ENCODE results near the gene STX1A.
"Not testable (repeated sequence)": the region's sequence is repeated elsewhere in the genome, so short reads cannot be mapped to it uniquely, and the experiment has no call there.

STX1A gene

DNA sequence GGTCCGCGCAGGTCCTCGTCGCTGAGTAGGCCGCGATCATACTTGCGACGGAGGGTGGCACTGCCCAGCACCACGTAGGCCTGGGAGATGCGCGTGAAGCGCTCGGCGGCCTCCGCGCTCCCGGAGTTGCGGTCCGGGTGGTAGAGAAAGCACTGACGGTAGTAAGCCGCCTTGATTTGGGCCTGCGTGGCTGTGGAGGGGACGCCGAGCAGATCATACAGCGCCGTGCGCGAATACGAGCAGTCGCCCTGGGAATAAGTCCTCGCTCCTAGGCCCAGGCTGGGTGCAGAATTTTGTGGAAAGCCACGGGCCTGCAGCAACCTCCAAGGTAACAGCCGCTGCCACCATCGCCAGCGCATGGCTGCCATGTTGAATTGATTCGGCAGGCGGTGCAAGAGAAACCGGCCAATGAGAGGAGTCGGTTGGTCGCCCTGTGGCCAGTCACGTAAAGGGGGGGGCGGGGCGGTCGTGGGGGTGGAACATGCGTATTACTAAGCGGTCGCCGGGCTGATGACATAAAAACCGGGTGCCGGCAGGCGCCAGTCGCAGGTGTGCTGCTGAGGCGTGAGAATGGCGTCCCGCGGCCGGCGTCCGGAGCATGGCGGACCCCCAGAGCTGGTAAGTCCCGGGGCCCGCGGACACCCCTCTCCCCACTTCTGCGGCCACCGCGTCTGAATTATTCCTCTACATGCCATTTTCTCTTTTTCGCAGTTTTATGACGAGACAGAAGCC, 36.2 kb downstream of the STX1A start, which contains the start of the genes BUD23 and DNAJC30:
TSS of gene BUD23 (plus strand) at position 542 of the 732 bp plus-strand sequence. CDS start at position 571, 29 bp downstream.
TSS of gene DNAJC30 (minus strand) at position 398 of the 732 bp plus-strand sequence. CDS start at position 368, 30 bp downstream.
- DNase-seq (ENCODE audit: low spot score) = peak; percentile 99

DNA sequence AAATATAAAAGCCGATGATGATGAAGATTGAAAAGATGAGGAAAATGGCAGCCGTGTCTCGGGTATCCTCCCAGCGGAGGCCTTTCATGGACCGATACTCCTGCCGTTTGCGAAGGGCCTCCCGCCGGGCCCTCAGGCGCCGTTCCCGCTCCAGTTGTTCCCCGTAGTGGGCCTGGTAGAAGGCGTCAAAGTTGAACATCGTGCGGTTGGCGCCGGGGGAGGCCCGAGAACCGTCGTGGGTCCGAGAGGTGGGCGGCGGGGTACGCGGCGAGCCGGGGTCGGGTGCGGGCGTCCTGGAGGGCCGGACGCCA, 36.8 kb downstream of the STX1A start:
- DNase-seq (ENCODE audit: low spot score) = no peak

DNA sequence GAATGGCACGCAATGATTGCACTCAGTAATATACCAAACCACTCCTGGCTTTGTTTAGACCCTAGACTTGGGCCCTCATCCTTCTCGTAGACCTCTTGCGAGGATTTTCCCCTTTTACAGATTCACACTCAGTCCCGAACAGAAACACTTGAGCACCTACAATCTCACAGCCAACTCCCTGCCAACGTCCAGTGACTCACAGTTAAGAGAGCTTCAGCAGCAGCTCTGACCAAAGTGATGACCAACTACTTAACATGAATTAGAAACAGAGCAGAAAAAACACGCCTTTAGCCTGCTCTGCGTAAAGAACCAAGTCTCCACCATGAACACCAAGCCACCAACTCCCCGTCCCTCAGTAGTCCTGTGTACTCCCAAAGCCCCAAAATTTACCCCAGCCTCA, 38.4 kb downstream of the STX1A start:
- no peak for DNase-seq (ENCODE audit: low spot score)

DNA sequence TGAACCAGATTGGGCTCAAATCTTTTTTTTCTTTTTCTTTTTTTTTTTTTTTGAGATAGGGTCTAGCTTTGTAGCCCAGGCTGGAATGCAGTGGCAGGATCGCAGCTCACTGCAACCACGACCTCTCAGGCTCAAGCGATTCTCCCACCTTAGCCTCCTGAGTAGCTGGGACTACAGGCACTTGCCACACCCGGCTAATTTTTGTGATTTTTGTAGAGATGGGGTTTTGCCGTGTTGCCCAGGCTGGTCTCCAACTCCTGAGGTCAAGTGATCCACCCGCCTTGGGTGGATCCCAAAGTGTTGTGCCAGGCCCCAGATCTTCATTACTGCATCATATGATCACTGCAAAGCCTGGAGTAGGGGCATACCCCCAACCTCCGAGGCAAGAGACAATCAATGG, 39.0 kb downstream of the STX1A start:
- no peak for DNase-seq (ENCODE audit: low spot score)

DNA sequence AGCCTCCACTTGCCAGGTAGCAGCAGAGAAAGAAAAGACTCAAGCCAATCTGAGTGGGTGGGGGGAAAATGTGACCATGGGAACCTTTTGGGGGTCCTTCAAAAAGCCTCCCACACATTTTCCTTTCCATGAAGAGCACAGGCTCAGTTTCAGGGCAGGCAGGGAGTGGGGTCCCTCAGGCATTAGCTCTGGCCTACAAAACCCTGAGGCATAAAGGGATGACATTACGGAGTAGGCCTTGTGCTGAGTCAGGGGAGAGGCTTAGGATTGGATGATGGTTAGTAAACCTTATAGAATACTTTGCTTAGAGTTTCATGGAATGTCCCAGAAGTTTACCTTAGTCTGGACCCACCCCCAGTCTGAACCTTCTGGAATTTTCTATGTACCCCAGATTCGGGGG, 39.8 kb downstream of the STX1A start:
- no peak for DNase-seq (ENCODE audit: low spot score)

DNA sequence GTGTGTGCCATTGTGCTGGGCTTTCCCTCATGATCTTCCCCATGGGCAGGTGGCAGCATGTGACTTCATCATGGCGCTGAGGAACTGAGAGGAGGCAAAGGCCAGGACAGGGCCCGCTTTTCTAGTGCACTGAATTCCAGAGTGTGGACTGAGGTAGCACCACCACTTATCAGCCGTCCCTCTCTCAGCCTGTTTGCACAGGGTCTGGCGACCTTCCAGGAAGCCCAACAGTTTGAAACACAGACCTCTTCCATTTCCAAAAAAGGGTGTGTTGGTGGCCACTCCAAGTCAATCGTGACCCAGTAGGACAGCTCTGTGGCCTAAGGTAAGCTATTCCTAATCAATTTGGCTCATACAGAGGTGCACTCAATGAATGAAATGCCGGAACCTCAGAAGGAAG, 40.6 kb downstream of the STX1A start:
- no peak for DNase-seq (ENCODE audit: low spot score)

DNA sequence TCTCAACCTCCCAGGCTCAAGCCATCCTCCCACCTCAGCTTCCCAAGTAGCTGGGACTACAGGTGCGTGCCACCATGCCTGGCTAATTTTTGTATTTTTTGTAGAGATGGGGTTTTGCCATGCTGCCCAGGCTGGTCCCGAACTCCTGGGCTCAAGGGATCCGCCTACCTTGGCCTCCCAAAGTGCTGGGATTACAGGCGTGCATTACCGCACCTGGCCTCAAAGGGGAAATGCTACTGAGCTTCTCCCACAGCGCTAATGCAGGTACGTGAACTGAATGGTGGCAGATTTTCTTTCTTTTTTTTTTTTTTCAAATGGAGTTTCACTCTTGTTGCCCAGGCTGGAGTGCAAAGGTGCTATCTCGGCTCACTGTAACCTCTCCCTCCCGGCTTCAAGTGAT, 43.4 kb downstream of the STX1A start:
- DNase-seq (ENCODE audit: low spot score) = not testable (repeated sequence)

DNA sequence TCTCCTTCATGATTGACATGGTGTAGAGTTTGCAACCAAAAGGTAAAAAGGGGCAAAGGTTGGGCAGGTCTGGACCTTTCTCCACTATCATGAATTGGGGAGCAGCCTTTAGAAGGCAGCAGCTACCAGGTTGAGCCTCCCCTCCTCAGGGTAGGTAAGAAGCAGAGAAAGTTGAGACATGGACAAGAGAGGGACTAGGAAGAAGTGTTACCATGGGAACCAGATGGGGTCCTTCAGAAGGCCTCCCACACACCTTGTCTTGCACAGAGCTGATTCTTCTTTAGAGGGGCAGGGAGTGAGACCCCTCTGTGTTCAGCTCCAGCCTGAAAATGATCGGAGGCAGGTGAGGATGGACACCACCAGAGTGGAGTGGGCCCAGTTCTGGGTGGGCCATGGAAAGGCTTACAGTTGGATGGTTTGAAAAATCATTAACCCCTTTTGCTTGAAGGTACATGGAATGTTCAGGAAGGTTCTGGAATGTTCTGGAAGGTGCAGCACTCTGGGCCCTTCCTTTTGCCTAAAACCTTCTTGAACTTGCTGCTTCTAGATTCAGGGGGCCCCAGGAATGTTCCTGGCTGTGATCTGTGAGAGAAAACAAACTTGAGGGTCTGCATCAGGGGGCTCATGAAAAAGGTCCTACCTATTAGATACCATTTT, 44.9 kb downstream of the STX1A start:
- no peak for DNase-seq (ENCODE audit: low spot score)

DNA sequence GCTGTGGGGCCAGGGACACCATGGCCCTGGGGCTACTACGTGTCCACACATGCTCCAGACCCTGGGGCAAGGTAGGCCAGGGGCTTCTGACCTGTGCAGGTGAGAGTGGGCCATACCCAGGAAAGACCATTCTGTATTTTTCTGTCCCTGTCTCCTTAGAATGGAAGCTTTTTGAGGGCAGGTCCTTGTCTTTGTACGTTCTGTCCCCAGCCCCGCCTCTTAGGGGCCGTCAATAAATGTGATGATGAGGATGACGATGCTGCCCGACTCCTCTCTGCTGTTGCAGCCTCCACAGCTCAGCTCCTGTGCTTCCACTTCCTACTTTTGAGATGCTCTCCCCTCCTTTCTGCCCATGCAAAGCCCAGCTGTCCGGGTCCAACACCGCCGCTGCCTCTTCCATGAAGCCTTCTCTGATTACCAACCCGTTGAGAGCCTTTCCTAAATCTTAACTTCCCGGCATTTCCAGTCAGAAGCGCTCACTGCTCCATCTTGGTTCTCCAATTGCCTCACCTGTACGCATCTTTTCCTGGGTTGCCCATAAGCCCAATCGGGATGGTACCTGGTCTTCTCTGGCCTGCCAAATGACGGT, 47.5 kb downstream of the STX1A start:
- DNase-seq (ENCODE audit: low spot score) = no peak

DNA sequence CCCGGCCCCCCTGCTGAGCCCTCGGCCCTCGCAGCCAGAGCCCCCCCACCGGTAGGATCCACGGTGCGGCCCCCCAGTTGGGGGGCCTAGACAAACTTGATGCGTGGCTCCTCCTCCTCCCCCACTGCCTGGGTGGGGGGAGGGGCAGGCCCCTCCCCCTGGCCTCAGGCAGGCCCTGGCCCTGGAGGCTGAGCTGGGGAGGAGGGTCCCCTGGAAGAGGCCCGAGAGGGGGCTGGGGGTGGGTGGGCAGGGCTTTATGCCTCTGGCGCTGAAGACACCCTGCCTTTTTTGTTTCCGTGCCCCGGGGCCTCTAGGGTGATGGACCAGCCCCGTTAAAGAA, 48.2 kb downstream of the STX1A start:
- DNase-seq (ENCODE audit: low spot score) = no peak

DNA sequence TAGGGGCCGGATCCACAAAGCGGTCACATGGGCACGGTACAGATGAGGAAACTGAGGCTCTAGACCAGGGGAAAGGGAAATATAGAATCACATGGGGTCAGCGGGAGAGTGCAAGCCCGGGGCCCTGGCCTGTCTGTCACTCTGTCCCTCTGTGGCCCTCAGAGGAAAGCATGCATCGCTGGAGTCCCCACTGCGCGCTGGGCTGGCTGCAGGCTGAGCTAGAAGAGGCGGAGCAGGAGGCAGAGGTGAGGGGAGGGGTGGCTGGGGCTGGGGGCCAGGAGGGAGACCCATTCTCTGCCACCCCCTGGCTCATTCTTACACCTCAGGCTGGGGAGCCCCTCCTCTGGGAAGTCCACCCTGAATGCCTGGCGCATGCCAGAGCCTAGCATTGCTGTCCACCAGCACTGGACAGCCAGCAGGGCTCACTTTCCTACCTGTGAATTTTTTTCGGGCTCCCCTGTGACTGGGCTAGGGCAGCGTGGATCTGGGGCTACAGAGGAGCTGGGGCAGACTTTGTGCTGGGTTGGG, 49.5 kb downstream of the STX1A start:
- DNase-seq (ENCODE audit: low spot score) = no peak

DNA sequence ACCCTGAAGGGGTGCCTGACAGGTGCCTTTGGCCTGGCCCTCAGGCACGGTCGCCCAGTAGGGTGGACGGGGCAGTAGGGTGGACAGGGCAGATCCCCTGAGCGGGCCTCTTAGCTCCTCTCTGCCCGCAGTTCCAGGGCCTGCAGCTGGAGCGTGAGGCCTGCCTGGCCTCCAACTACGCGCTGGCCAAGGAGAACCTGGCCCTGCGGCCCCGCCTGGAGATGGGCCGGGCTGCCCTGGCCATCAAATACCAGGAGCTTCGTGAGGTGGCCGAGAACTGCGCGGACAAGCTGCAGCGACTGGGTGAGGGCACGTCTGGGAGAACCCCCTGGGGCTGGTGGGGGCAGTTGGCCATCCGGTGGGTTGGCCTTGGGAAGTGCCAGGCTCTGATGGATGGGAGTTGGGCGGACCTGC, 50.2 kb downstream of the STX1A start:
- DNase-seq (ENCODE audit: low spot score) = no peak

DNA sequence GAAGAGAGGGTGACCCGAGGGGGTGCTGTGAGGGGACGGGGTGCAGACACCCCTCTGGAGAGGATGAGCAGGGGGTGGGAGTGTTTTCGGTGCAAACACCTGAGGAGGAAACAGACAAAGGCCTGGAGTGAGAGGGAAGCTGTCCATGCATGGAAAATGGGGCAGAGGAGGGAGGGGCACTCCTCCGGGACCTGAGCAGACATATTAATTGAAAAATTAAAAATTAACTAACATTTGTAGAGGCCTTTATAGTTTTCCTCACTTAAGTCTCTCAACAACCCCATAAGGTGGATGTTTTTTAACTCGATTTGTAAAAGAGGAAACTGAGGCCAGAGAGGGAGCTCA, 50.6 kb downstream of the STX1A start:
- no peak for DNase-seq (ENCODE audit: low spot score)

DNA sequence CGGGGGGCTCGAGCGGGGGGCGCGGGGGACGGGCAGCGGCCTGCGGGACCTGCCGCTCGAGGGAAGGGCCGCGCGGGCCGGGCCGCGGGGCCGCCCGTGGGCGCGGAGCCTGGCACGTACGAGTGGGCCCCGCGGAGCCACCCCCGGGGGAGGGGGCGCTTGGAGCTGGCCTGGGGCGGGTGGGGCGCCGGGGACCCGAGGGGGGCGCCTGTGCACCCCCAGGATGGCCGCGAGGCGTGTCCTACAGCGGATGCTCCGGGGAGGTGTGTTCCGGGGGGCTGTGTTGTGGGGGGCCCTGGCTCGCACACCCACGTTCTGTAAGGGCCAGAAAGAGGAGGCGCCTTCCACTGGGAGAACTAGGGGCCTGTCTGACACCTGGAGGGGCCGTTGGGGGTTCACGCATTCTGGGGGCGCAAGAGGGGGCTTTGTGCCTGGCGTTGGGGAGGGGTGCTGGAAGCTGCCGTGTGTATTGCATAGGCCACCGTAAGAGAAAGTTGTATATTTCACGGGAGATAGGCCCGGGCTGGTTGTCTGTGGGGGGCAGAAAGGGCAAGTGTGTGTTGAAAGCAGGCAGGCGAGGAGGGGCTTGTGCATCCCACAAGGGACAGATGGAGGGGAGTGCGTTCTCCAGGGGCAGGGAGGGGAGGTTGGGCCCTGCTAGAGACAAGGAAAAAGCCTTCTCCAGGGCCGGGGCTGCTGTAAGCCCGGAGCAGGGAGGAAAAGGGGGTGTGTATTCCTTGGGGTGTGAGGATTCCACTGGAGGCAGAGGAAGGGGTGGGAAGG, 51.2 kb downstream of the STX1A start:
- no peak for DNase-seq (ENCODE audit: low spot score)

DNA sequence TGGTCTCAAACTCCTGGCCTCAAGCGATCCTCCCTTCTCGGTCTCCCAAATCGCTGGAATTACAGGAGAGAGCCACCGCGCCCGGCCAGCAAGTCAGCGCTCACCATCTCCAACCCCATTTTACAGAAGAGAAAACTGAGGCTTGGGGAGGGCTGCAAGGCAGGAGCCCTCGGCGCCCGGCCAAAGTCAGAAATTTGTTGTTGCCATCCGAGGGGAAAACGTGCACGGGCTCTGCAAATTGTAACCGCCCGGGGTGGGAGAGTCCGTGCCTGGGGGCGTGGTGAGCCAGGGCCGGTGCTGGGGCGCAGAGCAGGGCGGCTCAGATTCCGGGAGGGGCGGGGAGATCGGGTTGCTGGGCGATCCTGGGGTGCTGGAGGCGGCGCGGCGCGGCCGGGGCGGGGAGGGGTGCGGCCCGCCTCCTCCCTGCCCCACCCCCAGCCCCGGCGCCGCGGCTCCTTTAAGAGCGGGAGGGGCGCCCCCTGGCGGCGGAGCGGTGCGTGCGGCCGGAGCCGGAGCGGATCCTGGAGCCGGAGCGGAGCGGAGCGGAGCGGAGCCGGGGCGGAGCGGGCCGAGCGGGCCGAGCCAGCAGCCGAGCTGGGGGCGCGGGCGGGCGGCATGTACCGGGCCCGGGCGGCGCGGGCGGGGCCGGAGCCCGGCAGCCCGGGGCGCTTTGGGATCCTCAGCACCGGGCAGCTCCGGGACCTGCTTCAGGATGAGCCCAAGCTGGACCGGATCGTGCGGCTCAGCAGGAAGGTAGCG, 51.9 kb downstream of the STX1A start, which contains the start of gene VPS37D:
TSS of gene VPS37D (plus strand) at position 488 of the 759 bp plus-strand sequence. CDS start at position 616, 128 bp downstream.
- peak; percentile 97 for DNase-seq (ENCODE audit: low spot score)

DNA sequence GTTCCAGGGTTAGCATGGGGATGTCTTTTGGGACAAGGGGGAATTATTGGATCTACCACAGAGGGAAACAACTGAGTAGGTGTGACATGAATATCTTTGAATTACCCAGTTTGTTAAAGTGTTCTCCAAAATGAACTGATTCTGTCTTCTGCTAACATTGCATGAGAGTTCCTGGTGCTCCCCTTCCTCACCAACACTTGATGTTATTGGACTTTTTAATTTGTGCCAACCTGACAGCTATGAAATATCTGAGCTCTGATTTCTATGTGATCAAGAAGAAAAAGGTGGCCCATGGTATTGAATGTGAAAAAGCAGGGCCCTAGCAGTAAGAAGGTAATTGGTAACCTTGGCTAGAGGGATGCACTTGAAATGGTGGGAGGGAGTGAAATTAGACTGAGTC, 56.4 kb downstream of the STX1A start:
- no peak for DNase-seq (ENCODE audit: low spot score)

DNA sequence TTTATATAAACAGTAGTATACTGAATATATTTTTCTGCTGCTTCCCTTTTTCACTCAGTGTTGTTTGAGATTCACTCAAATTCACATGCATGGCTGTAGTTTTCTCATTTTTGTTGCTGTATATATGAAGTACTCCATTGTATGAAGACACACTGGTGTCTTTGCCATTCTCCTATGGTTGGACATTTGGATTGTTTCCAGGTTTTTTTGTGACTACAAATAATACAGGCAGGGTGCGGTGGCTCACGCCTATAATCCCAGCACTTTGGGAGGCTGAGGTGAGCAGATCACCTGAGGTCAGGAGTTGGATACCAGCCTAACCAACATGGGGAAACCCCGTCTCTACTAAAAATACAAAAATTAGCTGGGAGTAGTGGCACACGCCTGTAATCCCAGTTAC, 58.9 kb downstream of the STX1A start:
- not testable (repeated sequence) for DNase-seq (ENCODE audit: low spot score)

DNA sequence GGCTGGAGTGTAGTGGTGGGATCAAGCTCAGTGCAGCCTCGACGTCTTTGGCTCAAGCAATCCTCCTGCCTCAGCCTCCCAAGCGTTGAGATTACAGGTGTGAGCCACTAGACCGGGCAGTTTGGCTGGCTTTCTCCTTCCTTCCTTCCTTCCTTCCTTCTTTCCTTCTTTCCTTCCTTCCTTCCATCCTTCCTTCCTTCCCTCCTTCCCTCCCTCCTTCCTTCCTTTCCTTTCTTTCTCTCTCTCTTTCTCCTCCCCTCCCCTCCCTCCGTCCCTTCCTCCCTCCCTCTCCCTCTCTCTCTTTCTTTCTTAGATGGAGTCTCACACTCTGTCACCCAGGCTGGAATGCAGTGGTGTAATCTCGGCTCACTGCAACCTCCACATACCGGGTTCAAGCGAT, 59.5 kb downstream of the STX1A start:
- no peak for DNase-seq (ENCODE audit: low spot score)

DNA sequence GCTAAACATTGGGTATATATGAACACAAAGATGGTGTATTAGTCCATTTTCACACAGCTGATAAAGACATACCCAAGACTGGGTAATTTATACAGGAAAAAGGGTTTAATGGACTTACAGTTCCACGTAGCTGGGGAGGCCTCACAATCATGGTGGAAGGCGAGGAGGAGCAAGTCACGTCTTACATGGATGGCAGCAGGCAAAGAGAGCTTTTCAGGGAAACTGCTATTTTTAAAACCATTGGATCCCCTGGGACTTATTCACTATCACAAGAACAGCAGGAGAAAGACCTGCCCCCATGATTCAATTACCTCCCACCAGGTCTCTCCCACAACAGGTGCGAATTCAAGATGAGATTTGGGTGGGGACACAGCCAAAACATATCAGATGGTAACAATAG, 64.2 kb downstream of the STX1A start:
- DNase-seq (ENCODE audit: low spot score) = not testable (repeated sequence)

DNA sequence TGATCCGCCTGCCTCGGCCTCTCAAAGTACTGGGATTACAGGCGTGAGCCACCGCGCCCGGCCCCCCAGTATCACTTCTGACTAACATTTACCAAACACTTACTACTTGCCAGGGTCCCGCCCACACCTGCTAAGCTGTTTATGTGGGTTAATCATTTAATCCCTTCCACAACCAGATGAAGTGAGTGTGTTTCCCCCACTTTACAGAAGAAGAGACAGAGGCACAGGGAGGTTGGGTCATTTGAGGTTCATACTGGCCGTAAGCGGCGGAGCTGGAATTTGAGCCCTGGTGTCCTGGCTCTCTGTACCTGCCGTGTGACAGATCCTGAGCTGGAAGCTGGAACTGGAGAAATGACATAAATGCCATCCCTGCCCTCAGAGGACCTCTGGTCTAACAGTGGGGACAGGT, 66.9 kb downstream of the STX1A start:
- DNase-seq (ENCODE audit: low spot score) = no peak

DNA sequence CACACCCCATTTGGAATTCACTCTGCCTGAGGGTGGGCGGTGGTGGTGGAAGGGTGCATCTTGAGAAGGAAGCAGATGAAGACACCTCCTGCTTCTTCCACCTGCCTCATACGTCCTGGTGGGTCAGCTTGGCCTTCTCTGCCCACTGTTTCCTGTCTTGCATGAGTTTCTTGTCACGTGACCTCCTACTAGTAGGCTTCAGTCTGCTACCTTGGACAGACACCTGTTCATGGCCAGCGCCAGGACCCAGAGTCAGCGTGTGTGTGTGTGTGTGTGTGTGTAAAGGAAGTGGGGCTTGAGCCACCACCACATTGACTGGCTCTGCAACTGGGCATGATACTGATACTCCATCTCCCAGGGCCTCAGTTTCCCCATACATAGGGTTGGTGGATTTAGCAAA, 68.9 kb downstream of the STX1A start:
- no peak for DNase-seq (ENCODE audit: low spot score)

DNA sequence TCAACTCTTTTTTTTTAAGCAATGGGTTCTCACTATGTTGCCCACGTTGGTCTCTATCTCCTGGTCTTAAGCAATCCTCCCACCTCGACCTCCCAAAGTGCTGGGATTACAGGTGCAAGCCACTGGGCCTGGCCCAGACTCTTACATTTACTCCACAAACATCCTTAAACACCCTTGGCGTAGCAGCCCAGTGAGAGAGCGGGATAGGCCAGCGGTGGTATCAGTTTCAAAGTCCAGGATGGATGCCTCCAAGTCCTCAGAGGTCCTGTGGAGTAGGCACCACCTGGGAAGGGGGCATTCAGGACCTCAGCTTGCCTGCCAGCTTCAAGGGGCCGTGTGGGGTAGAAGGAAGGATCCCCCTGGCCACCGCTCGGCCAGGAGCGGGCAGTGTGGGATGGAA, 69.9 kb downstream of the STX1A start:
- no peak for DNase-seq (ENCODE audit: low spot score)

Measured in germinal center (tissue), 1 donor.